GM20431 (cell line): ENCODE data around the gene PLK5.

Experiments
- in situ Hi-C: fragments of 300-500 bp; cut with MseI, MboI; formaldehyde crosslinking; loops from one replicate; pipeline ENCODE4 v1.15.0; 2020; ENCODE audit warnings: low sequenced_read_pairs; ENCODE audit not compliant: unreplicated experiment

Gene PLK5

DNA sequence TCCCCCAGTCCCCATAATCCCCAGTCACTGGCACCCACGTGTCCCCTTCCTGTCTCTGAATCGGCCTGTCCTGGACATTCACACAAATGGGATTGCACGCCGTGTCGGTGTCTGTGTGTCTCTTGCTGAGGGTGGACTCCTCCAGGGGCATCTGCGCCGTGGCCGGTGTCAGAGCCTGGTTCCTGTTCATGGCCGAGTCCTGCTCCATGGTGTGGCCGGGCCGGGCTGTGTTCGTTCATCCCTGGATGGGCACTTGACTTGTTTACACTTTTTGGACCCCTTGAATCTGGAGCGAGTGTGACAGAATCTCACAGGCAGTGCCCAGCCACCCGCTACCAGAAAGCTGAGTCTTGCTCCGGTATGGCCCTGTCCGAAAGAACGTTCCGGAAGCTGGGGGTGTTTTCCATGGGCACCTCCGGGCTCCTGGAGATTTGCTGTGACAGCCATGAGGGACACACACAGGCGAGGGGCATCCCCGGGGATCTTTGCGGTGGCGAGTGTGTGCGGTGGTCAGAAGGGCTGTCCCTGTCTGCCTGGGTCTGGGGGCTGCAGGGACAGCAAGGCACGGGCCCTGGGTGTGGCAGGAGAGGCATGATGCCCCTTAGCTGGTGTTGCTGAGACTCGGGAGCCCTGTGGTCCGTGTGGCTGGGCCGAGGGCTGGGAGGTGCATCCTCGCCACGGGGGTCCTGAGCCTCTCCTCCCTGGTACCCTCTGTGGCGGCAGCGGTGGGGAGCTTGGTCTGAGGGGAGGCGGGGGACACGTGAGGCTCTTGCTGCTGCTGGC is 50.7 kb downstream of the PLK5 start:
- in situ Hi-C loops = no loop called here

DNA sequence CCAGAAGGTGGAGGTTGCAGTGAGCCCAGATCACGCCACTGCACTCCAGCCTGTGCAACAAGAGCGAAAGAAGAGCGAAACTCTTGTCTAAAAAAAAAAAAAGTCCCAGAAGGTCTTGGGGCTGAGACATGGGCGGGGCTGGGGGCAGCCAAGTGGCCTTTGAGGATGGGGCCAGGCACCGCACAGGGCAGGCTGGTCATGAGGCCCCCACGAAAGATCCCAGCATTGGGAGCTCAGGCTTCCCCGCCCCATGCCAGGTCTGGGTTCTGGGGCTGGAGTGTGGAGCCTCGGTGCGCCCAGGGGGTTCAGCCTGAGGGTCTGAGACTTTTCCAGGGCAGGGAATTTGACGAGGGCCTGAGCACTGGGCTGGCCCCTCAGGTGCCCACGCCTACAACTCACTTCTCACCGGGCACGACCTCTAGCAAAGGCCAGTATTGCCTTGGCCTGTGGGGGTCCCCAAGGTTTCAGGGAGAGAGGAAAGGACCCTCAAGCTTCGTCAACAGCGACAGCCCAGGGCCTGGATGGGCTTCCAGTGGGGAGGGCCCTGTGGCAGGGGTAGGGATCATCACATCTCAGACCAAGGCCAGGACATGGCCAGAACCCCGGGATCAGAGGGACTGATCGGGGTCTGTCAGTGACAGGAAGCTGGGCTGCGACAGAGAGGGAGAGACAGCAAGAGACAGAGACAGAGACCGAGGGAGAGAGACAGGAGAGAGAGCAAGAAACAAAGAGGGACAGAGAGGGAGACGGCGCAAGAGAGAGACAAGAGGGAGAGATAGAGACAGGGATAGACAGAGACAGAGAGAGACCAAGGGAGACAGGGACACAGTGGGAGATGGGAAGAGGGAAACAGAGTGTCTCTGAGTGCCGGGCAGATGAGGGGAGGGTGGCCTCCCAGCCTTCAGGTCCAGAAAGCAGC is 51.7 kb downstream of the PLK5 start:
- in situ Hi-C loops = no loop called here

DNA sequence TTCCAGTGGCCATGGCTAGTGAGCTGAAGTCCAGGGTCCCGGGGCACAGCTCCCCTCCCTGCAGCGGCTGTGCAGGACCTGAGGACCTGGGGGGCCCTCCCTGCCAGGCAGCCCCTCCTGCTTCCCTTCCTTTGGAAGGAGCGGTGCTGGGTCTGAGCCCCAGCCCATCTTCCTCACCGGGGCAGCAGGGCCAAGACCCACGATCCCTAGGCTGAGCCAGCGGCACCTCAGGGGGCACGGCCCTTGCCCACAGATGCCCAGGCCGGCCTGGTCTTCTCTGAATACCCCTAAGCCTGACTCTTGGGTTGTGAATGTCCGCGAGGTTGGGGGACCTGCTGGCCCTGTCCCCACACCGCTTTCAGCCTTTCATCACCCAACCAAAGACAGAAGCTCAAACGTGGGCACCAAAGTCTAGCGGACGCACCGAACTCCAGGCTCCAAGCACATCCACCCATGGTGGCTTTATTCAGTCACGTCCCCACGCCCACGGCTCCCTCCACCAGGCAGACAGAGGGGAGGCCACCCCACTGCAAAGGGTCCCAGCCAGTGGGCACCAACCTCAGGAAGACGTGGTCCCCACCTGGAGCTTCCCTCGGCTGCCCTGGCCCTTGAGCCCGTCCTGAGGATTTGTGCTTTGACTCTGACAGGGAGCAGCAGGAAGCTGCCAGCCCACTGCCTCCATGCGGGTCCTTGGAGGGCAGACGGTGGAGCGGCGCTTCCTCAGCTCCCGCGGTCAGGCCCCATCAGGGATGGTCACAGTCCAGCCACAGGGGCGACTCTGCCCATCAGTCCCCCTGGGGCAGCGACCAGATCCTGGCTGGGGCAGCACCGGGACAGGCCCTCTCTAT is 52.6 kb downstream of the PLK5 start:
- in situ Hi-C loops = no loop called here

DNA sequence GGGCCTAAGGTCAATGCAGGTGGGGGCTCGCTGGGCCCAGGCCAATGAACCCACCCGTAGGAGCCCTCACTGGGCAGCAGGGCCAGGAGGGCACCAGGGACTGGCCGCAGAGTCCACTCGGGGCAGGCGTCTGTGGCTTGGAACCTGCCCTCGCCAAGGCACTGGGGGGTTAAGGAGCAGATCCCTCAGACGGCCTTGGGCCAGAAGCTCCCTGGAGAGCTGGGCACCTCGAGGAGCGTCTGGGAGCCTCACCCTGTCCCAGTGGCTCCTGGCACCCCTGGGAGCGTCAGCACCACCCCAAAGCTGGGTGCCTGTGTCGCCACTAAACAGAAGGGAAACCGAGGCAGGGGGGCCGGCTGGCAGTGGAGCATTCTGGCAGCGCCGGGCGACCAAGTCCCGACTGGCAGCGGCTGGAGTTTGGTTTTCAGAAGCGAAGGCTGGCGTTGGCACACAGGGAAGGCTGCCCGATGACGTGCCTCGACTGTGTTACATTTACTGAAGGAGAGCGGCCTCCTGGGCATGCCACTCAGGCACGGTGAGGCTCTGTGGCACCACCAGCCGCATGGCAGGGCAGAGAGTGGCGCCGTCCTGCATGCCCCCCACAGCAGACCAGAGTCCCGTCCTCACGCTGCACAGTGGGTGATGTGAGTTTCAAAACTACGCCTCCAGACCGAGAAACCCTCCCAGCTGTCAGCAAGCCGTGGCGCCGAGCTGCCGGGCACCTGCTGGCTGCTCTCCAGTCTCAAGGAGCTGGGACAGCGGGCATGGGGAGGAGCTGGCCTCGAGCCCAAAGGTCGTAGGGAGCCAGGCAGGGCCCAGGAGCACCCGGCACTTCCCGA is 53.4 kb downstream of the PLK5 start:
- in situ Hi-C loops = no loop called here

DNA sequence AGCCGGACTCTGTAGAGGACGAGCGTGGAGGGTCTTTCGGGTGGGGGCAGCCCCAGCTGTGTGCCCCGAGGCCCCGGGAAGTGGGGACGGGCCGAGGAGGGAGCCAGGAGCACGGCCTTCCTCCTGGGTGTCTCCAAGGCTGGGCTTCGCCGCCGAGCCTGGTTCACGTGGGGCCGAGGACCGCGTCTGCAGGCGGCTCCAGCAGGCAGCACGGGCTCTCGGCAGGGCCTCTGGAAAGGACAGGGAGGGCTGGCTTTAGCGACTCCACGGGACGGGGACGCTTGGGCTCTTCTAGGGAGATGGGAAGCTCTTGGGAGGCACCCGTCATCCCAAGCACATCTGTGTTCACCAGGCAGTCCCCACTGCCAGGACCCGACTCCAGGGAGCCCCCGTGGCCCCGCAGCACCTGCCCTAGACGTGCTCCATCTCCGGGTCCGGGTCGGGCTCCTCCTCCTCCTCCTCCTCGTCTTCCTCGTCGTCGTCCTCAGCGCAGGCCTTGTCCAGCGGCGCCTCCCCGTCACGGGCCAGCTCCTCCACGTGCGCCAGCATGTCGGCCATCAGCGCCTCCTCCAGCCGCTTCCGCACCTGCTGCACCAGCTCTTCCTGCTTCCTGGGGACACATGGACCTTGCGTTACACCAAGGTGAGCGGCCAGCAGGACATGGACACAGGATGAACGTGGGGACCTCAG is 54.2 kb downstream of the PLK5 start:
- in situ Hi-C loops = no loop called here

DNA sequence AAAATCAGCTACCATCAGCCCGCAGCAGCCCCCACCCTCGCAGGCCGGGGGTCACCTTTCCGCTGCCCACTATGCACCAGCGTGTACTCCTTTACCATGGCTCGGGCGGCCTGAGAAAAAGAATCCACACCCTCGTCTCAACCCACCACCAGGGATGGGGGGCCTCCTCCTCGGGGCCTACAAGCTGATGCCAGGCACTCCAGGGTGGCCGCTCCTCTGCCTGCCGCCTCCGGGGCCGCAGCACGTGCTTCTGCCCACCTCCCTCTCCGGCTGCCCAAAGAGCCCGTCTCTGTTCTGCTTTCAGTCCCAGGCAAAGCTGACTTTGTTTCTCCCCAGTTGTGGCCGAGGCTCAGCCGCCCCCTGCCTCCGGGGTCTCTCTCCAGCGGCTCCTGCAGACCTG is 55.3 kb downstream of the PLK5 start:
- in situ Hi-C loops = no loop called here

DNA sequence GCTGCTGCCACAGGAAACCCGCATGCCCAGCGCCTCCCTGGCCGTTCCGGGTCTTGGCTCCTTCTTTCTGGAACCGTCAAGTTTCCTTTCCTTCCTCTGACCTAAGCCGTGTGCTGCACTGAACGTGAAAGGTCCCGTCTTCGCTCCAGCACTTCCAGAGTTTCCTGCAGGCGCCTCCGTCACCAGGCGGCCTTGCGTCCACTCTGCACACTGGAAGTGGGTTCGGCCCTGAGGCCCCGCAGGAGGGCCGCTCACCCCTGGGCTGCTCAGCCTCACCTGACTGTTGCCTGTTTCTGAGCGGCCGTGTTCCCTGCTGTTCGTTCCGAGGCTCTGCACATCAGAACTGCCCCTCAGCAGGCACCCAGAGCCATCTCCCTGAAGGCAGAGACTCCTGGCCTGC is 56.5 kb downstream of the PLK5 start:
- in situ Hi-C loops = no loop called here

DNA sequence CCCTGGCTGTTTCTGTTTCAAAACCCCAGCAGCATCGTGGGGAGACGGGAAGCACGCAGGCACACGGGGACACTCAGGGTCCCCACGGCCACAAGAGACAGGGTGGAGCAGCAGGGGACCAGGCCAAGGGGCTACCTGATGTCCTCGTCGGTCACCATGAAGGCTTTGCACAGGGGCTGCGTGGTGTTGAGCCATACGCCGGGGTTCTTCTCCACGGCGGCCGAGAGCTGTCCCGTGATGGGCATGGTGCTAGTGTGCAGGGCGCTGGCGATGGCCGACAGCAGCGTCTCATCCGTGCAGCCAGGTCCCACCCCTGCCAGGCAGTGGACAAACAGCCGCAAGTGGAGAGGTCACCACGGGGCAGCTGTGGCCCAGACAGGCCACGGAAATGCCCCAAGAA is 57.1 kb downstream of the PLK5 start:
- in situ Hi-C loops = no loop called here

DNA sequence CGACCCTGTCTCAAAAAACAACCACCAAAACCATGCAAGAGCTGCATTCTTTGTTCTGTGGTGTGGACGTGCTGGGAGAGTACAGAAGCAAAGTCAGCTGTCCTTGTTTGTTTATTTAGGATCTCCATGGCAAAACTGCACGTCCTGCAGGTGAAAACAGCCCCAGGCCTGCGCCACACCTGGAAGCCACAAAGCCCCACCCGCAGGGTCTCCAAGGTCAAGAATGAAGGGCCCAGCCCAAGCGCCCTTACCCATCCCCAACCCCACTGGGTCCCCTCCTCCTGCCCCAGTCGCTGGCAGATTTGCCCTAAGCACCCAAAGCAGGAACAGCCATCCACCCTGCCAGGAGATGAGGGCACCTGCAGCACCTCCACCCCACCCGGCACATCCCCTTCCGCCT is 58.3 kb downstream of the PLK5 start:
- in situ Hi-C loops = no loop called here

DNA sequence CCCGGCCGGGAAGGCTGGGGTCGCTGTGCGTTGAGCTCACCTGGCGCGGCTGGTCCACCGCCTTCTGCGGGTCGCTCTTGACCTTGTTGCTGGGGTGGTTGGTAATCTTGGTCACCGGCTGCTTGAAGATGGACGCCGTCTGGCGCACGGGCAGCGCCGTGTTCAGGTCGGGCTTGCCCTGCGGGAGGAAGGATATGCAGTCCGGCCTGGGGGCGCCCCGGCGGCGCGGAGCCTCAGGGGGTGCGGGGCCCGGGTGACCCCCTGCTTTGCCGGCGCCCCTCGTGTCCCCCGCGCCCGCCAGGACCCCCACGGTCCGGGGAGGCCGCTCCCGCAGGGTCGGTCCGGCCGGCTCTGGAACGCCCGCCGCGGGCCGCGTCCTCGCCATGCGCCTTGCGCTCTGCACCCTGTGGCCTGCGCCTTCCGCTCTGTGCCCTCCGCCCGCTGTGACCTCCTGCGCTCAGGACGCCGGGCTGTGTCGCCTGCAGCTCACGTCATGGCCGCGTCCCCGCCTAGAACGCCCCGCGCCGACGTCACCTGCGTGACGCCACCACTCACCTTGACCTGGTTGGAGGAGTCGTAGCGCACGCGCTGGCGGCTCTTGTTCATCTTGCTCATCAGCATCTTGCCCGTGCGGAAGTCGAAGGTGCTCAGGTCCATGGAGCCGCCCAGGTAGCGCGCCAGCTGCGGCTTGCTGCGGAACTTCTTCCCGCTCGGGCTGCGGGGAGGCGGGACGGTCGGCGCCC is 60.8 kb downstream of the PLK5 start:
- in situ Hi-C loops = no loop called here

DNA sequence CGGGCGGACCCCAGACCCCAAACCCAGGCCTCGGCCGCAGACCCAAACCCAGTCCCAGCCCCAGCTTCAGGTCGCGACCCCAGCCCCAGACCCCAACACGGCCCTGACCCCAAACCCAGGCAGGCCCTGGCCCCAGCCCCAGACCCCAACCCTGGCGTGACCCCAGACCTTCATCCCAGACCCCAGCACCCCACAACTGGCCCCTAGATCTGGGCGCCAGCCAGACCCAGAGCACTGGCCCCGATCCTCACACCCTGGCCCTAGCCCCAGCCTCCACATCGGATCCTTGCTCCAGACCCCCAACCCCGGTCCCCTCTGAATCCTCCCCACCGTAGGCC is 61.3 kb downstream of the PLK5 start:
- in situ Hi-C loops = no loop called here
